SIG-M5 (cell line): ENCODE data around the gene UGT1A4.

Experiments
- DNase-seq: peaks from one replicate; lab custom pipeline; 2025; lab: John Stamatoyannopoulos, UW

The UGT1A4 gene

GRCh38 chr2:233791151-233791882, 72.8 kb downstream of the UGT1A4 start:
- no peak for DNase-seq

- no peak for DNase-seq
Measured at GRCh38 chr2:233791883-233792329, 73.4 kb downstream of the UGT1A4 start.

- no peak for DNase-seq
Measured at GRCh38 chr2:233792720-233793119, 74.2 kb downstream of the UGT1A4 start.

- no peak for DNase-seq
Measured at GRCh38 chr2:233793465-233794127, 75.1 kb downstream of the UGT1A4 start.

GRCh38 chr2:233794128-233794658, 75.7 kb downstream of the UGT1A4 start:
- no peak for DNase-seq

GRCh38 chr2:233795735-233796171, 77.2 kb downstream of the UGT1A4 start:
- no peak for DNase-seq

- DNase-seq = no peak
Measured at GRCh38 chr2:233796254-233796653, 77.7 kb downstream of the UGT1A4 start.

GRCh38 chr2:233798335-233799086, 80.0 kb downstream of the UGT1A4 start:
- no peak for DNase-seq

- no peak for DNase-seq
Measured at GRCh38 chr2:233799087-233799665, 80.6 kb downstream of the UGT1A4 start.

GRCh38 chr2:233799716-233800115, 81.2 kb downstream of the UGT1A4 start:
- no peak for DNase-seq

GRCh38 chr2:233800208-233800607, 81.7 kb downstream of the UGT1A4 start:
- DNase-seq = no peak

GRCh38 chr2:233801357-233802131, 83.0 kb downstream of the UGT1A4 start:
- no peak for DNase-seq

GRCh38 chr2:233802132-233802815, 83.7 kb downstream of the UGT1A4 start:
- no peak for DNase-seq

GRCh38 chr2:233803292-233803911, 84.9 kb downstream of the UGT1A4 start:
- no peak for DNase-seq

- DNase-seq = no peak
Measured at GRCh38 chr2:233803994-233804393, 85.5 kb downstream of the UGT1A4 start.

GRCh38 chr2:233807215-233807865, 88.8 kb downstream of the UGT1A4 start:
- no peak for DNase-seq

GRCh38 chr2:233807966-233808935, 89.7 kb downstream of the UGT1A4 start:
- no peak for DNase-seq

- no peak for DNase-seq
Measured at GRCh38 chr2:233810385-233810784, 91.8 kb downstream of the UGT1A4 start.

GRCh38 chr2:233811087-233811486, 92.6 kb downstream of the UGT1A4 start:
- DNase-seq = no peak
